ENCODE results near the gene LINC01488.

DNA sequence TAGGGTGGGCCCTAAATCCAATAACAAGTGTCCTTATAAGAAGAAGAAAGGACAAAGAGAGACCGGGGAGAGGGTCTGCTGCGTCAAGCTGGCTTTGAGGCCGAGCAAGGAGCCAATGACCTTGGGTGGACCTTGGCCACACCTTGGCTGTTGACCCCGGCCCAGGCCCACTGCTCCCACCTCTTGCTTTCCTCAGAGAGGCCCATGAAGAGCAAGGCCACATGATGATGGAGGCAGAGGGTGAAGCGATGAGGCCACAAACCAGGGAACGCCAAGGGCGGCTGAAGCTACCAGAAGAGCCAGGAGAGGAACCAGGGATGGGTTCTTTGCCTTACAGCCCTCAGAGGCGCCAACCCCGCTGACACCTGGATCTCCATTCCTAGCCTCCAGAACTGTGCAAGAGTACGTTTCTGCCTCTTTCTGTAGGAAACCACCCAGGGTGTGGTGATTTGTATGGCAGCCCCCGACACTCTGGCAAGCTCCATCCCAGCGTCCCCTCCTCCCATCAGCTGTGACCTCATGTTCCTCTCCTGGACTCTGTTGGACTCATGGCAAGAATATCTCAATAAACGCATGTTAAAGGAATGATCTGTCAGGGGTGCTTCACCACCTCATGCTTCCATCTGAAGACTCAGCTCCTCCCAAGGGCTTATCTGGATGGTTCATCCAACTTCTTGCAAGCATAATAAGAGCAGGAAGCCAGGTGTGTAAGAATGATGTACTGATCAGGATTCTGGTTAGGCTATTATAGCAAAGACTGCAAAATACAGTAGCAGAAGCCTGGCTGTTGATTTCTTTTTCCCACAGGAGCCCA lies 41.6 kb upstream of the LINC01488 start:
- TF ChIP-seq, protein P1, sequence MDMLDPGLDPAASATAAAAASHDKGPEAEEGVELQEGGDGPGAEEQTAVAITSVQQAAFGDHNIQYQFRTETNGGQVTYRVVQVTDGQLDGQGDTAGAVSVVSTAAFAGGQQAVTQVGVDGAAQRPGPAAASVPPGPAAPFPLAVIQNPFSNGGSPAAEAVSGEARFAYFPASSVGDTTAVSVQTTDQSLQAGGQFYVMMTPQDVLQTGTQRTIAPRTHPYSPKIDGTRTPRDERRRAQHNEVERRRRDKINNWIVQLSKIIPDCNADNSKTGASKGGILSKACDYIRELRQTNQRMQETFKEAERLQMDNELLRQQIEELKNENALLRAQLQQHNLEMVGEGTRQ (IDR thresholded peaks at IDR 0.05; ENCODE audit: borderline replicate concordance, low read depth, low read length): no peak
- TF ChIP-seq CTCF (IDR thresholded peaks at IDR 0.05) (no peak), RXRA (IDR thresholded peaks at IDR 0.05; ENCODE audit: borderline replicate concordance, low read depth) (no peak), RFX5 (IDR thresholded peaks at IDR 0.05; ENCODE audit: low read length) (no peak), POLR2AphosphoS5 (IDR thresholded peaks at IDR 0.05; ENCODE audit: low read depth, low read length) (no peak), YY1 (IDR thresholded peaks at IDR 0.05; ENCODE audit: low read depth) (no peak)
